HepG2 (cell line): ENCODE results near the gene ADAM10. TPM values are rescaled to one million over a fixed set of nuclear protein-coding genes. Genes with fewer than 3 reads are reported as not detected.

ENCODE experiments used
- ATF1 ChIP-seq: IDR thresholded peaks from 2 replicates; pipeline ENCODE4 v1.6.1; 2016; ENCODE audit warnings: mild to moderate bottlenecking, control low read depth
- FOXJ3 ChIP-seq: sonication (generic); formaldehyde crosslinking; IDR thresholded peaks from 2 replicates; pipeline ENCODE4 v1.4.0; 2020; ENCODE audit warnings: missing genetic modification reagents, mild to moderate bottlenecking, borderline replicate concordance
- FOXP1 ChIP-seq, 2 experiments: fragments of 450-650 bp in 1 of 2; IDR thresholded peaks; 2 replicates each; pipeline ENCODE4 v1.6.1; 2017 to 2018; ENCODE audit warnings: antibody characterized with exemption in 1 of 2
- HCFC1 ChIP-seq: fragments of 150-350 bp; IDR thresholded peaks from 2 replicates; pipeline ENCODE4 v1.6.1; 2014; ENCODE audit warnings: low read depth, low read length
- KDM1A ChIP-seq: IDR thresholded peaks from 2 replicates; pipeline ENCODE4 v1.6.1; 2016; ENCODE audit warnings: missing compliant biosample characterization
- MYNN ChIP-seq: sonication (generic); formaldehyde crosslinking; IDR thresholded peaks from 2 replicates; pipeline ENCODE4 v1.4.0; 2020; ENCODE audit warnings: mild to moderate bottlenecking, low read depth, missing genetic modification reagents
- NR2F2 ChIP-seq: IDR thresholded peaks from 2 replicates; pipeline ENCODE4 v1.6.1; 2012; ENCODE audit warnings: low read depth, inconsistent platforms, borderline replicate concordance
- SOX5 ChIP-seq: IDR thresholded peaks from 2 replicates; pipeline ENCODE4 v1.6.1; 2016; ENCODE audit warnings: borderline replicate concordance
- ZNF225 ChIP-seq: sonication (generic); formaldehyde crosslinking; IDR thresholded peaks from 2 replicates; pipeline ENCODE4 v1.4.0; 2020; ENCODE audit warnings: mild to moderate bottlenecking, missing genetic modification reagents
- ZNF850 ChIP-seq: sonication (generic); formaldehyde crosslinking; conservative IDR thresholded peaks from 2 replicates; pipeline ENCODE4 v1.9.0; 2021; ENCODE audit warnings: mild to moderate bottlenecking, missing genetic modification reagents
- ZNF878 ChIP-seq: sonication (generic); formaldehyde crosslinking; IDR thresholded peaks from 2 replicates; pipeline ENCODE4 v1.8.1; 2023; ENCODE audit warnings: mild to moderate bottlenecking, missing genetic modification reagents, moderate library complexity
- polyA plus RNA-seq, 8 experiments: library from polyadenylated mRNA; depleted of rRNA in 3 of 8; stranded (reverse) in 7 of 8; unstranded in 1 of 8; fragments of >200 nt; fragmentation: Illumina TruSeq in 4 of 8; extraction: Trizol in 4 of 8; gene quantifications; 2 replicates each; pipeline versions ENCODE4 v1.2.1 to v1.2.3, GENCODE V29; 2011 to 2016; ENCODE audit warnings: low read depth in 4 of 8, missing spikeins in 1 of 8, mixed read lengths in 1 of 8; ENCODE audit not compliant: insufficient read depth in 1 of 8
- total RNA-seq, 5 experiments: library from RNA; depleted of rRNA; stranded (reverse); fragments of >200 nt; fragmentation: Illumina TruSeq; extraction: Trizol; gene quantifications; 2 replicates each; pipeline ENCODE4 v1.2.3, GENCODE V29; 2016; ENCODE audit warnings: low read depth in 1 of 5
- TF ChIP-seq, protein P1 (sequence below), 2 experiments: fragments of 450-650 bp in 1 of 2; sonication (generic) in 1 of 2; formaldehyde crosslinking in 1 of 2; IDR thresholded peaks; 2 replicates each; pipeline versions ENCODE4 v1.6.1 to v1.8.0; 2016 to 2022; ENCODE audit warnings: antibody characterized with exemption in 1 of 2, mild to moderate bottlenecking in 1 of 2, missing genetic modification reagents in 1 of 2
- TF ChIP-seq, protein P2 (sequence below): sonication (generic); formaldehyde crosslinking; IDR thresholded peaks from 2 replicates; pipeline ENCODE4 v1.4.0; 2020; ENCODE audit warnings: missing genetic modification reagents
- TF ChIP-seq, protein P3 (sequence below): IDR thresholded peaks from 2 replicates; pipeline ENCODE4 v1.6.1; 2016; ENCODE audit warnings: mild to moderate bottlenecking
- TF ChIP-seq, protein P4 (sequence below): sonication (generic); formaldehyde crosslinking; IDR thresholded peaks from 2 replicates; pipeline ENCODE4 v1.5.0; 2020; ENCODE audit warnings: missing genetic modification reagents

Gene ADAM10
- total and polyA plus RNA-seq, 2 of the 13 experiments (the other 11 are each of a cell fraction or from before 2014, with no cell fraction given), result 92.7 to 125 TPM

DNA sequence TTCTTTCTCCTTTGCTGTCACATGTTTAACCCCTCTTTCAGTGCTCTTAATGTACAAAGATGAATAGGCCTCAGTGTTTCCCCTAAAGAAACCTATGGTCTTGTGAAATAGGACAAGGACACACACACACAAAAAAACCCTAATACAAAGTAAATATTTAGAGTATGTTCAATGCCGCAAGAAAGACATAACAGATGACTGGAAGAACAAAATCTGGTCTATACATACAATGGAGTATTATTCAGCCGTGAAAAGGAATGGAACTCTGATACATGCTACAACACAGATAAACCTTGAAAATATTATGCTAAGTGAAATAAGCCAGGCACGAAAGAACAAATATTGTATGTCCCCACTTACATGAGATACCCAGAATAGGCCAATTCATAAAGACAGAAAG lies 123.1 kb downstream of the ADAM10 start (continued):
- TF ChIP-seq, protein P1, sequence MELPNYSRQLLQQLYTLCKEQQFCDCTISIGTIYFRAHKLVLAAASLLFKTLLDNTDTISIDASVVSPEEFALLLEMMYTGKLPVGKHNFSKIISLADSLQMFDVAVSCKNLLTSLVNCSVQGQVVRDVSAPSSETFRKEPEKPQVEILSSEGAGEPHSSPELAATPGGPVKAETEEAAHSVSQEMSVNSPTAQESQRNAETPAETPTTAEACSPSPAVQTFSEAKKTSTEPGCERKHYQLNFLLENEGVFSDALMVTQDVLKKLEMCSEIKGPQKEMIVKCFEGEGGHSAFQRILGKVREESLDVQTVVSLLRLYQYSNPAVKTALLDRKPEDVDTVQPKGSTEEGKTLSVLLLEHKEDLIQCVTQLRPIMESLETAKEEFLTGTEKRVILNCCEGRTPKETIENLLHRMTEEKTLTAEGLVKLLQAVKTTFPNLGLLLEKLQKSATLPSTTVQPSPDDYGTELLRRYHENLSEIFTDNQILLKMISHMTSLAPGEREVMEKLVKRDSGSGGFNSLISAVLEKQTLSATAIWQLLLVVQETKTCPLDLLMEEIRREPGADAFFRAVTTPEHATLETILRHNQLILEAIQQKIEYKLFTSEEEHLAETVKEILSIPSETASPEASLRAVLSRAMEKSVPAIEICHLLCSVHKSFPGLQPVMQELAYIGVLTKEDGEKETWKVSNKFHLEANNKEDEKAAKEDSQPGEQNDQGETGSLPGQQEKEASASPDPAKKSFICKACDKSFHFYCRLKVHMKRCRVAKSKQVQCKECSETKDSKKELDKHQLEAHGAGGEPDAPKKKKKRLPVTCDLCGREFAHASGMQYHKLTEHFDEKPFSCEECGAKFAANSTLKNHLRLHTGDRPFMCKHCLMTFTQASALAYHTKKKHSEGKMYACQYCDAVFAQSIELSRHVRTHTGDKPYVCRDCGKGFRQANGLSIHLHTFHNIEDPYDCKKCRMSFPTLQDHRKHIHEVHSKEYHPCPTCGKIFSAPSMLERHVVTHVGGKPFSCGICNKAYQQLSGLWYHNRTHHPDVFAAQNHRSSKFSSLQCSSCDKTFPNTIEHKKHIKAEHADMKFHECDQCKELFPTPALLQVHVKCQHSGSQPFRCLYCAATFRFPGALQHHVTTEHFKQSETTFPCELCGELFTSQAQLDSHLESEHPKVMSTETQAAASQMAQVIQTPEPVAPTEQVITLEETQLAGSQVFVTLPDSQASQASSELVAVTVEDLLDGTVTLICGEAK (IDR thresholded peaks at IDR 0.05), result no peak
- TF ChIP-seq, protein P1 (CRISPR knock-in tag; IDR thresholded peaks at IDR 0.05), result no peak
- TF ChIP-seq NR2F2 (no peak), ZNF225 (no peak), SOX5 (CRISPR knock-in tag) (peak; percentile 60; the same call in 1 of the 2 replicates), ATF1 (CRISPR knock-in tag) (no peak), ZNF878 (CRISPR knock-in tag) (no peak), MYNN (CRISPR knock-in tag) (no peak), HCFC1 (no peak), FOXJ3 (peak; percentile 56; the same call in 1 of the 2 replicates), KDM1A (CRISPR knock-in tag) (peak; percentile 51; the same call in 1 of the 2 replicates), FOXP1 (IDR thresholded peaks at IDR 0.05) (no peak), FOXP1 (CRISPR knock-in tag; IDR thresholded peaks at IDR 0.05) (peak; percentile 23; the same call in 1 of the 2 replicates), ZNF850 (CRISPR knock-in tag) (no peak)
- TF ChIP-seq, protein P2, sequence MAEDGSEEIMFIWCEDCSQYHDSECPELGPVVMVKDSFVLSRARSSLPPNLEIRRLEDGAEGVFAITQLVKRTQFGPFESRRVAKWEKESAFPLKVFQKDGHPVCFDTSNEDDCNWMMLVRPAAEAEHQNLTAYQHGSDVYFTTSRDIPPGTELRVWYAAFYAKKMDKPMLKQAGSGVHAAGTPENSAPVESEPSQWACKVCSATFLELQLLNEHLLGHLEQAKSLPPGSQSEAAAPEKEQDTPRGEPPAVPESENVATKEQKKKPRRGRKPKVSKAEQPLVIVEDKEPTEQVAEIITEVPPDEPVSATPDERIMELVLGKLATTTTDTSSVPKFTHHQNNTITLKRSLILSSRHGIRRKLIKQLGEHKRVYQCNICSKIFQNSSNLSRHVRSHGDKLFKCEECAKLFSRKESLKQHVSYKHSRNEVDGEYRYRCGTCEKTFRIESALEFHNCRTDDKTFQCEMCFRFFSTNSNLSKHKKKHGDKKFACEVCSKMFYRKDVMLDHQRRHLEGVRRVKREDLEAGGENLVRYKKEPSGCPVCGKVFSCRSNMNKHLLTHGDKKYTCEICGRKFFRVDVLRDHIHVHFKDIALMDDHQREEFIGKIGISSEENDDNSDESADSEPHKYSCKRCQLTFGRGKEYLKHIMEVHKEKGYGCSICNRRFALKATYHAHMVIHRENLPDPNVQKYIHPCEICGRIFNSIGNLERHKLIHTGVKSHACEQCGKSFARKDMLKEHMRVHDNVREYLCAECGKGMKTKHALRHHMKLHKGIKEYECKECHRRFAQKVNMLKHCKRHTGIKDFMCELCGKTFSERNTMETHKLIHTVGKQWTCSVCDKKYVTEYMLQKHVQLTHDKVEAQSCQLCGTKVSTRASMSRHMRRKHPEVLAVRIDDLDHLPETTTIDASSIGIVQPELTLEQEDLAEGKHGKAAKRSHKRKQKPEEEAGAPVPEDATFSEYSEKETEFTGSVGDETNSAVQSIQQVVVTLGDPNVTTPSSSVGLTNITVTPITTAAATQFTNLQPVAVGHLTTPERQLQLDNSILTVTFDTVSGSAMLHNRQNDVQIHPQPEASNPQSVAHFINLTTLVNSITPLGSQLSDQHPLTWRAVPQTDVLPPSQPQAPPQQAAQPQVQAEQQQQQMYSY (CRISPR knock-in tag), result no peak
- TF ChIP-seq, protein P3, sequence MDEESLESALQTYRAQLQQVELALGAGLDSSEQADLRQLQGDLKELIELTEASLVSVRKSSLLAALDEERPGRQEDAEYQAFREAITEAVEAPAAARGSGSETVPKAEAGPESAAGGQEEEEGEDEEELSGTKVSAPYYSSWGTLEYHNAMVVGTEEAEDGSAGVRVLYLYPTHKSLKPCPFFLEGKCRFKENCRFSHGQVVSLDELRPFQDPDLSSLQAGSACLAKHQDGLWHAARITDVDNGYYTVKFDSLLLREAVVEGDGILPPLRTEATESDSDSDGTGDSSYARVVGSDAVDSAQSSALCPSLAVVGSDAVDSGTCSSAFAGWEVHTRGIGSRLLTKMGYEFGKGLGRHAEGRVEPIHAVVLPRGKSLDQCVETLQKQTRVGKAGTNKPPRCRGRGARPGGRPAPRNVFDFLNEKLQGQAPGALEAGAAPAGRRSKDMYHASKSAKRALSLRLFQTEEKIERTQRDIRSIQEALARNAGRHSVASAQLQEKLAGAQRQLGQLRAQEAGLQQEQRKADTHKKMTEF (CRISPR knock-in tag), result no peak
- TF ChIP-seq, protein P4, sequence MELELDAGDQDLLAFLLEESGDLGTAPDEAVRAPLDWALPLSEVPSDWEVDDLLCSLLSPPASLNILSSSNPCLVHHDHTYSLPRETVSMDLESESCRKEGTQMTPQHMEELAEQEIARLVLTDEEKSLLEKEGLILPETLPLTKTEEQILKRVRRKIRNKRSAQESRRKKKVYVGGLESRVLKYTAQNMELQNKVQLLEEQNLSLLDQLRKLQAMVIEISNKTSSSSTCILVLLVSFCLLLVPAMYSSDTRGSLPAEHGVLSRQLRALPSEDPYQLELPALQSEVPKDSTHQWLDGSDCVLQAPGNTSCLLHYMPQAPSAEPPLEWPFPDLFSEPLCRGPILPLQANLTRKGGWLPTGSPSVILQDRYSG (CRISPR knock-in tag), result no peak
